ENCODE measurements around the gene STK32B.
"Not testable (repeated sequence)": the region's sequence is repeated elsewhere in the genome, so short reads cannot be mapped to it uniquely, and the experiment has no call there.

Gene STK32B

DNA sequence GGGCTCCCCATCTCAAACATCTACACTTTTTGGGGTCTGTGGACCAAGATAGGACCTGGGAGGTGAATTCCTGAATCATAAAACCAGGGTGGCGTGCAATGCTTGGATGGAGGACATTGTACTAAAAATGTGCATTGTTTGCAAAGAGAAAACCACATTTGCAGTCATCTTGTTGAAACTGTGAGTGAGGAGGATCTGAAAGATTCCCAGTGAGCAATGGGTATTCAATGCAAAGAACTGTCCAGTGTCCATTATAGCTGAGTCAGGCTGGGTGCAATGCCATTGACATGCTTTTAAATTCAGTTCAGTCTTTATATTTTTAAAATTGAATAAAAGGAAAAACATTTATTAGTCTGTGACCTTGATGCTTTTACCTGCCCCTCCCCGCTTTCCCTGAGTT, 215.7 kb downstream of the STK32B start:
- DNase-seq (ENCODE audit: low spot score): no peak

DNA sequence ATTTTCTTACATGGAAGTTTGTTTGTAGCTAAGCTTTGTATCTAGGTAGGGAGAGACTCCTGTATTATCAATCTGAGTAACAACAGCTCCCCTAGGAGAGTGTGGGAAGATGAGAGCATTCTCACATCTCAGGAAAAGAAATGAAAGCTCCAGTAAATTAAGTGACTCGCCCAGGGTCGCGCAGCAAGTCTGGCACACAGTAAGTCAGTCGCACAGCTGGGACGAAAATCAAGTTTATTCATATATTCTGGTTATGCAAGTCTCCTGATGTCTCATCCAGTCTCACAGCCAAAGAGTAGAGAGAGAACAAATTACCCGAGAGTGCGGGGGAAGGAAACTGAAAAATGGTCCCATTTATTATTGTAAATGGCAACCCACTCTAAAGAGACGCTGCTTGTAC, 216.1 kb downstream of the STK32B start:
- no peak for DNase-seq (ENCODE audit: low spot score)

- no peak for DNase-seq (ENCODE audit: low spot score)
These were observed 225.3 kb downstream of the STK32B start for GRCh38 chr4:5276475-5277075.

GRCh38 chr4:5277079-5277478, 225.8 kb downstream of the STK32B start:
- no peak for DNase-seq (ENCODE audit: low spot score)

DNA sequence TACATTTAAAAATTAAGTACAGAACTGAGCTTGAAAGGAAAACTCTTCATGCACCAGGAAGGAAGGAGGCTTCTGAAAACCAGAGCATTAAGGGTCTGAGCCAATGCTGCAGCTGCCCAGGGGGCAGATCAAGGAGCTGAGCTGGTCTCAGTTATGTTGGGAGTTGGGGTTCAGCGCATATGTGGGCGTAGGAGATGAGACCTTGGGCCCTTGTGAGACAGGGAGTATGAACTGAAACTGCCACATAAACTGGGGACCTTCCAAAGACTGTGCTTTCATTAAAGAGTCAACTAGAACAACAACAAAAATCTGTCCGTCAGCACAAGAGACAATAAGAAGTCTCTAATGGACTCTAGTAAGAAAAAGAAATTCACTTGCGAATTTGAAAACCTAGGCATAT, 226.9 kb downstream of the STK32B start:
- DNase-seq (ENCODE audit: low spot score): no peak

- not testable (repeated sequence) for DNase-seq (ENCODE audit: low spot score)
These were observed 228.8 kb downstream of the STK32B start for GRCh38 chr4:5280069-5280468.

DNA sequence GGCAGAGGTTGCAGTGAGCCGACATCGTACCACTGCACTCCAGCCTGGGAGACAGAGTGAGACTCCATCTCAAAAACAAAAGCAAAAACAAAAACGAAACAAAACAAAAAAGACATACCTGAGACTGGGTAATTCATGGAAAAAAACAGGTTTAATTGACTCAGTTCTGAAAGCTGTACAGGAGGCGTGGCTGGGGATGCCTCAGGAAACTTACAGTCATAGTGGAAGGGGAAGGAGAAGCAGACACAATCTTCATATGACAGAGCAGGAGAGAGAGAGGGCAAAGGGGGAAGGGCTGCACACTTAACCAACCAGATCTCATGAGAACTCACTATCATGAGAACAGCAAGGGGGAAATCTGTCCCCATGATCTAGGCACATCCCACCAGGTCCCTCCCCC, 229.5 kb downstream of the STK32B start:
- DNase-seq (ENCODE audit: low spot score): no peak

GRCh38 chr4:5283837-5284236, 232.6 kb downstream of the STK32B start:
- DNase-seq (ENCODE audit: low spot score): no peak

DNA sequence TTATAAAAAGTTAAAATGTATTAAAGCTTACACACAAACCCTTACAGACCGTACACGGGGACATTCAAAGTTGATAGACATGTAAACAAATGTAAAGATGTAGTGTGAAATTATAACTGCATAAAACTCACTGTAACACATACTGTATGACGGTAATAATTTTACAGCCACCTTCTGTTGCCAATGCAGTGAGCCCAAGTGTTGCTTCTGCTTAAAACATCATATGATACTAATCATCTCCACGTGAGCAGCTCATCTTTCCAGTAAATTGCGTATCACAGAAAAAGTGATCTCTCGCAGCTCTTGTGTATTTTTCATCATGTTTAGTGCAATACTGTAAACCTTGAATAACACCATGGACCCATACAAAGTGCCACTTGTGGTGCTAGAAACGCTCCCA, 233.2 kb downstream of the STK32B start:
- DNase-seq (ENCODE audit: low spot score): no peak

DNA sequence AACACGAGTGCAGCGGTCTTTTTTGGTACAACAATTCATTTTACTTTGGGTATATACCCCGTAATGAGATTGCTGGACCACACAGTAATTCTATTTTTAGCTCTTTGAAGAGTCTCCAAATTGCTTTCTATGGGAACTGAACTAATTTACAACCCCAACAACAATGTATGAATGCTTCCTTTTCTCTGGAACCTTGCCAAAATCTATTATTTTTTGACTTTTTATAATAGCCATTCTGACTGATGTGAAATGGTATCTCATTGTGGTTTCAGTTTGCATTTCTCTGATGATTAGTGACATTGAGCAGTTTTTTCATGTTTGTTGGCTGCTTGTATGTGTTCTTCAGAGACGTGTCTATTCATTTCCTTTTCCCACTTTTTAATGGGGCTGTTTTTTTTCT, 240.8 kb downstream of the STK32B start:
- no peak for DNase-seq (ENCODE audit: low spot score)

DNA sequence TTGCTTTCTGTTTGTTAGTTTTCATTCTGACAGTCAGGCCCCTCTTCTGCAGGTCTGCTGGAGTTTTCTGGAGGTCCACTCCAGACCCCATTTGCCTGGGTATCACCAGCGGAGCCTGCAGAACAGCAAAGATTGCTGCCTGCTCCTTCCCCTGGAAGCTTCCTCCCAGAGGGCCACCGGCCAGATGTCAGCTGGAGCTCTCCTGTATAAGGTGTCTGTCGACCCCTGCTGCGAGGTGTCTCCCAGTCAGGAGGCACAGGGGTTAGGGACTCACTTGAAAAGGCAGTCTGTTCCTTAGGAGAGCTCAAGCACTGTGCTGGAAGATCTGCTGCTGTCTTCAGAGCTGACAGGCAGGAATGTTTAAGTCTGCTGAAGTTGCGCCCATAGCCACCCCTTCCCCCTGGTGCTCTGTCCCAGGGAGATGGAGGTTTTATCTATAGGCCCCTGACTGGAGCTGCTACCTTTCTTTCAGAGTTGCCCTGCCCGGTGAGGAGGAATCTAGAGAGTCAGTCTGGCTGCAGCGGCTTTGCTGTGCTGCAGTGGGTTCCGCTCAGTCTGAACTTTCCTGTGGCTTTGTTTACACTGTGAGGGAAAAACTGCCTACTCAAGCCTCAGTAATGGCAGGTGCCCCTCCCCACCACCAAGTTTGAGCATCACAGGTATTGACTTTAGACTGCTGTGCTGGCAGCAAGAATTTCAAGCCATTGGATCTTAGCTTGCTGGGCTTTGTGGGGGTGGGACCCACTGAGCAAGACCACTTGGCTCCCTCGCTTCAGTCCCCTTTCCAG, 246.9 kb downstream of the STK32B start:
- not testable (repeated sequence) for DNase-seq (ENCODE audit: low spot score)

DNA sequence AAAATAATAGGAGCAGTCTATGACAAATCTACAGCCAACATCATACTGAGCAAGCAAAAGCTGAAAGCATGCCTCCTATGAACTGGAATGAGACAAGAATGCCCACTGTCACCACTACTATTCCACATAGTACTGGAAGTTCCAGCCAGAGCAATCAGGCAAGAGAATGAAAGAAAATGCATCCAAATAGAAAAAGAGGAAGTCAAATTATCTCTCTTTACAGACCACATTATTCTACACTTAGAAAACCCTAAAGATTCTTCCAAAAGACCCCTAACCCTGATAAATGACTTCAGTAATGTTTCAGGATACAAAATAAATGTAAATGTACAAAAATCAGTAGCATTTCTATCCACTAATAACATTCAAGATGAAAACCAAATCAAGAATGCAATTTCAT, 249.0 kb downstream of the STK32B start:
- no peak for DNase-seq (ENCODE audit: low spot score)

DNA sequence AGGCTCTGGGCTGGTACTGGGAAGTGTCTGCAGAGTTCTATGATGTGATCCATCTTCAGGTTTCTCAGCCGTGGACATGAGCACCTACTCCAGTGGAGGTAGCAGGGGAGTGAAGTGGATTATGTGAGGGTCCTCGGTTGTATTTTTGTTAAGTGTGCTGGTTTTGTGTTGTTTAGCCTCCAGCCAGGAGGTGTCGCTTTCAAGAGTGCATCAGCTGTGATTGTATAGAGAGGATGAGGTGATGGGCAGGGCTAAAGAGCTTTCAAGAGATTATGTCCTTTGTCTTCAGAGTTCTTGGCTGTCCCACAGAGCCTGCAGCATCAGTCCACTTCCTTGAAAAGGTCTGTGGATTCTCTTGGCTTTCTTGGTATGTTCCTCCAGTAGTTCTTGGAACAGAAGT, 256.6 kb downstream of the STK32B start:
- DNase-seq (ENCODE audit: low spot score): no peak

GRCh38 chr4:5322321-5322720, 271.0 kb downstream of the STK32B start:
- no peak for DNase-seq (ENCODE audit: low spot score)

DNA sequence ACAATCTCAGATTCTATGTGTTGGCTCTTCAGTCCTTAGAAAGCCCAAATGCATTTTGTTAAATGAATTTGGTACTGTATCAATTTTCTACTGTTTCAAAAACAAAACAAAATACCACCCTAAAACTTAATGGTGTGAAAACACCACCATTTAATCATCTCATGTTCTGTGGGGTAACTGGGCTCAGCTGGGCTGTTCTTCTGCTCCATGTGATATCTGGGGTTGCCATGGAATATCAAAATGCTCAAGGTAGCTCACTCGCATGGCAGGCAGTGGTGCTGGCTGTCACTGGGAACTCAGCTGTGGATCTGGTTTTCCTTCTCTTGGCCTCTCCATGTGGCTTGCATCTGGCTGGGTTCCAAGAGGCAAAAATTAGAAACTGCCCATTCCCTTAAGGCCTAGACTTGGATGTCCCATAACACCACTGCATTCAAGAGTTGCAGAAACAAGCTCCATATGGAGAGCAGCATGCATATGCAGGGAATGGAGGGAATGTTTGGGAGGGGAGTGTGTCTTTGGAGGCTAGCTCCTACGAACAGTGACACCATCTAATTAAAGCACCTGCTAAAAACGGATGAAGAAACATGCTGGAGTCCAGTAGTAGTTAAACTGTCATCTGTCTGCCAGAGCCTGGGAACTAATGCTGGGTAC, 279.2 kb downstream of the STK32B start:
- no peak for DNase-seq (ENCODE audit: low spot score)

DNA sequence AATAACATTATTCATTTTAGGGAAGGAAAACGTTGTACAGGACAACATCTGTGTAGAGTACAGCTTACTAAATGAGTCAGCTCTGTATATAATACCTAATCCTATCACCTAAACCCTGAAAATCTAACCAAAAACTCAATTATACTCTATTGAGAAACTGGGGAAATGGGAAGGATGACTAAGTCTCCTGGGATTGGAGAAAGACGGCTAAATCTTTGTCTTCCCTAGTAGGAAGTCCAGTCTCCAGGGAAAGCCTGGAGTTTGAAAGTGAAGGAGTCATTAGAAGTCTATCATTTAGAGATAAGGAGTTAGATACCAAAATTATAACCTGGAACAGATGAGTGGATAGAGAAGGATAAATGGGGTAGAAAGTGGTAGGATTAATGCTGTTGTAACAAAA, 286.5 kb downstream of the STK32B start:
- no peak for DNase-seq (ENCODE audit: low spot score)

DNA sequence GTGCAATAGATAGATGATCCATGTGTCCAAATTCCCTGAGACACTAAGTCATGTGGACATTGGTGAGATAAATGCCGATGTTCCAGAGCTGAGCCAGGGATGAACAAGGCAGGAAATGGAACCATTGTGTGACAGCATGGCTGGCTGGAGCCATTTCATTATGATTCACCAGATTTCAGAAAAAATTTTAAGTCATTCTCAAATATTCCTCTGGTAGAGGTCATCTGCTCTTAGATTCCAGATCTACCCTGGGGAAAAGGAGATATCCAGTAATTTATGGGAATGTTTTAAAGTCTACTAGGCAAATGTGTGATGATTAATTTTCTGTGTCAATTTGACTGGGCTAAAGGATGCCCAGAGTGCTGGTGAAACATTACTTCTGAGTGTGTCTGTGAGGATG, 287.3 kb downstream of the STK32B start:
- DNase-seq (ENCODE audit: low spot score): no peak

- no peak for DNase-seq (ENCODE audit: low spot score)
These were observed 289.7 kb downstream of the STK32B start for GRCh38 chr4:5340991-5341451.

- no peak for DNase-seq (ENCODE audit: low spot score)
These were observed 290.2 kb downstream of the STK32B start for GRCh38 chr4:5341526-5341925.

DNA sequence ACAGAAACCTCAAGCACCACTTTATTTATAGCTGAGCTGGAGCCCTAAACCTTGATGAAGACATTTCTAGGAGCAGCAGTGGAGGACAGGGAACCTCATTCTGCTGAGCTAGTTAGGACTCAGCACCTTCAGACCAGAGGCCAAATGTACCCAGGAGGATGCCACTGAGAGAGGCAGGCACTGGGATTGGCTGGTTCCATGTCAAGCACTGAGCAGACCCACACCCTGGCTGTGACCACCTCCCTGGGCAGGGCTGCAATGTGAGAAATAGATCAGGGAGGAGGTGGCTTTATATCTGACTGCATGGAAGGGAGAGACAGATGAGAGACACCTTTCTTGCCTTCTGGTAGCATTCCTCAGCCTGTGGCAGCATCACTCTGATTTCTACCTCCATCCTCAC, 304.6 kb downstream of the STK32B start:
- DNase-seq (ENCODE audit: low spot score): no peak

GRCh38 chr4:5357870-5358269, 306.6 kb downstream of the STK32B start:
- no peak for DNase-seq (ENCODE audit: low spot score)

- DNase-seq (ENCODE audit: low spot score): no peak
These were observed 310.7 kb downstream of the STK32B start for GRCh38 chr4:5361968-5362367.

- no peak for DNase-seq (ENCODE audit: low spot score)
These were observed 313.1 kb downstream of the STK32B start for GRCh38 chr4:5364406-5364805.

All from germinal center (tissue), 1 donor.